ENCODE data around the gene RPP25L.

DNA sequence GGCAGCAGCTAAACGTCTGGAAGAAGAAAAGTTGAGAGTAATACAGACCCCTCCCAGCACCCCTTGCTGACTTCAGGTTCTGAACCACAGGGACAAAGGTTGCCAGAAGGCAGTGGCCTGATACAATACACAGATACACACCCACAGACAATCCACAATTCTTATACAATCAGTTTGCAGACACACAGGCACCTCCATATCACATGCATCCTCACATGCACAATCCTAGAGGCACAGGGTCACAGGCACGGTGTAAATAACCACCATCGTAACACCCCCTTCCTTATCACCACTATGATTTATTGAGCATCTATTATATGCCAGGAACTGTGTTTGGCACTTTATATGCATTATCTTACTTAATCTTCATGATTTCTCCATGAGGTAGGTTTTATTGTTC lies 30.6 kb downstream of the RPP25L start:
- TF ChIP-seq SIN3A (IDR thresholded peaks at IDR 0.05; ENCODE audit: low read depth) = no peak
- no peak for TF ChIP-seq POLR2AphosphoS5 (IDR thresholded peaks at IDR 0.05; ENCODE audit: low read depth, low read length)
- no peak for TF ChIP-seq POLR2A (IDR thresholded peaks at IDR 0.05; ENCODE audit: borderline replicate concordance, extremely low read depth, insufficient read depth, insufficient read length)
- TF ChIP-seq, protein P1, sequence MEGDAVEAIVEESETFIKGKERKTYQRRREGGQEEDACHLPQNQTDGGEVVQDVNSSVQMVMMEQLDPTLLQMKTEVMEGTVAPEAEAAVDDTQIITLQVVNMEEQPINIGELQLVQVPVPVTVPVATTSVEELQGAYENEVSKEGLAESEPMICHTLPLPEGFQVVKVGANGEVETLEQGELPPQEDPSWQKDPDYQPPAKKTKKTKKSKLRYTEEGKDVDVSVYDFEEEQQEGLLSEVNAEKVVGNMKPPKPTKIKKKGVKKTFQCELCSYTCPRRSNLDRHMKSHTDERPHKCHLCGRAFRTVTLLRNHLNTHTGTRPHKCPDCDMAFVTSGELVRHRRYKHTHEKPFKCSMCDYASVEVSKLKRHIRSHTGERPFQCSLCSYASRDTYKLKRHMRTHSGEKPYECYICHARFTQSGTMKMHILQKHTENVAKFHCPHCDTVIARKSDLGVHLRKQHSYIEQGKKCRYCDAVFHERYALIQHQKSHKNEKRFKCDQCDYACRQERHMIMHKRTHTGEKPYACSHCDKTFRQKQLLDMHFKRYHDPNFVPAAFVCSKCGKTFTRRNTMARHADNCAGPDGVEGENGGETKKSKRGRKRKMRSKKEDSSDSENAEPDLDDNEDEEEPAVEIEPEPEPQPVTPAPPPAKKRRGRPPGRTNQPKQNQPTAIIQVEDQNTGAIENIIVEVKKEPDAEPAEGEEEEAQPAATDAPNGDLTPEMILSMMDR (IDR thresholded peaks at IDR 0.05 in 2 of 3, conservative IDR thresholded peaks at IDR 0.05 in 1 of 3; ENCODE audit: borderline replicate concordance in 1 of 3, insufficient read depth in 1 of 3, low read depth in 2 of 3, low read length in 2 of 3) = no peak
- TF ChIP-seq YY1 (IDR thresholded peaks at IDR 0.05; ENCODE audit: extremely low read depth, insufficient replicate concordance, low read depth, low read length) = no peak
- TF ChIP-seq ZBTB33 (IDR thresholded peaks at IDR 0.05; ENCODE audit: extremely low read depth, insufficient replicate concordance, low read length) = no peak
- TF ChIP-seq, protein P2, sequence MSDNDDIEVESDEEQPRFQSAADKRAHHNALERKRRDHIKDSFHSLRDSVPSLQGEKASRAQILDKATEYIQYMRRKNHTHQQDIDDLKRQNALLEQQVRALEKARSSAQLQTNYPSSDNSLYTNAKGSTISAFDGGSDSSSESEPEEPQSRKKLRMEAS (IDR thresholded peaks at IDR 0.05) = no peak
- TF ChIP-seq ZFX (IDR thresholded peaks at IDR 0.05) = no peak
- no peak for TF ChIP-seq EZH2 (IDR thresholded peaks at IDR 0.05)
- TF ChIP-seq SRF (IDR thresholded peaks at IDR 0.05; ENCODE audit: low read depth) = no peak
- TF ChIP-seq SP1 (IDR thresholded peaks at IDR 0.05; ENCODE audit: low read depth) = no peak
- no peak for TF ChIP-seq RAD21 (IDR thresholded peaks at IDR 0.05; ENCODE audit: low read depth)
- no peak for TF ChIP-seq EZH2phosphoT487 (IDR thresholded peaks at IDR 0.05; ENCODE audit: borderline replicate concordance)
- TF ChIP-seq CEBPB (IDR thresholded peaks at IDR 0.05; ENCODE audit: low read depth) = no peak

All from HCT116 (cell line).